ENCODE results near the gene SKAP1.
"Not testable (repeated sequence)": the region's sequence is repeated elsewhere in the genome, so short reads cannot be mapped to it uniquely, and the experiment has no call there.

Gene SKAP1

DNA sequence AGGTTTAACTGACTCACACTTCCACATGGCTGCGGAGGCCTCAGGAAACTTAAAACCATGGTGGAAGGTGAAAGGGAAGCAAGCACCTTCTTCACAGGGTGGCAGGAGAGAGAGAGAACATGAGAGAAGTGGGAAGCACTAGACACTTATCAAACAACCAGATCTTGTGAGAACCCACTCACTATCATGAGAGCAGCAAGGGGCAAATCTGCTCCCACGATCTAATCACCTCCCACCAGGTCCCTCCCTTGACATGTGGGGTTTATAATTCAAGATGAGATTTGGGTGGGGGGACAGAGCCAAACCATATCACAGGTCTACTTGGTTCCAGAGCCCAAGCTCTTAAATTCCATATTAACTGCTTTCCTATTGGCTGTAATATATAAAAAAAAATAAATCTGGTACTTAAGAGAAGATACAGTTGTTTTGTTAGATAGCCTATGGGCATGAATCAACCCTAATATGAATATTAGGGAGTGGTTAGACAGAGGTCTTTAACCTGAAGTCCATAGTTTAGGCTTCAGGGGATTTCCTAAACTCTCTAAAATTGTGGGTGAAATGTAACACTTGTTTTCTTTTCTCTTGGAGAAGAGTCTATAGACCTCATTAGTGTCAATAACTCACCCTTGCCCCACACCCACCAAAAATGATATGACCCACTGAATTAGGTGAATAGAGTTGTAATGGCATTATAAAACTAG is 56.7 kb downstream of the SKAP1 start:
- no peak for DNase-seq (ENCODE audit: low read depth)
- TF ChIP-seq, protein P1, sequence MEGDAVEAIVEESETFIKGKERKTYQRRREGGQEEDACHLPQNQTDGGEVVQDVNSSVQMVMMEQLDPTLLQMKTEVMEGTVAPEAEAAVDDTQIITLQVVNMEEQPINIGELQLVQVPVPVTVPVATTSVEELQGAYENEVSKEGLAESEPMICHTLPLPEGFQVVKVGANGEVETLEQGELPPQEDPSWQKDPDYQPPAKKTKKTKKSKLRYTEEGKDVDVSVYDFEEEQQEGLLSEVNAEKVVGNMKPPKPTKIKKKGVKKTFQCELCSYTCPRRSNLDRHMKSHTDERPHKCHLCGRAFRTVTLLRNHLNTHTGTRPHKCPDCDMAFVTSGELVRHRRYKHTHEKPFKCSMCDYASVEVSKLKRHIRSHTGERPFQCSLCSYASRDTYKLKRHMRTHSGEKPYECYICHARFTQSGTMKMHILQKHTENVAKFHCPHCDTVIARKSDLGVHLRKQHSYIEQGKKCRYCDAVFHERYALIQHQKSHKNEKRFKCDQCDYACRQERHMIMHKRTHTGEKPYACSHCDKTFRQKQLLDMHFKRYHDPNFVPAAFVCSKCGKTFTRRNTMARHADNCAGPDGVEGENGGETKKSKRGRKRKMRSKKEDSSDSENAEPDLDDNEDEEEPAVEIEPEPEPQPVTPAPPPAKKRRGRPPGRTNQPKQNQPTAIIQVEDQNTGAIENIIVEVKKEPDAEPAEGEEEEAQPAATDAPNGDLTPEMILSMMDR (IDR thresholded peaks at IDR 0.05; ENCODE audit: low read length, missing control alignments): no peak
- H3K4me3 ChIP-seq (replicated peaks; ENCODE audit: low read depth, low read length): no peak overlapping the region

GRCh38 chr17:48368967-48369366 is 61.0 kb downstream of the SKAP1 start:
- not testable (repeated sequence) for H3K4me3 ChIP-seq (replicated peaks; ENCODE audit: low read depth, low read length); DNase-seq (ENCODE audit: low read depth)

- no peak for DNase-seq (ENCODE audit: low read depth)
- TF ChIP-seq, protein P1 (IDR thresholded peaks at IDR 0.05; ENCODE audit: low read length, missing control alignments): no peak
- H3K4me3 ChIP-seq (replicated peaks; ENCODE audit: low read depth, low read length): no peak overlapping the region
These were observed 61.6 kb downstream of the SKAP1 start for GRCh38 chr17:48368352-48368908.

GRCh38 chr17:48363161-48363560 is 66.9 kb downstream of the SKAP1 start:
- no peak for DNase-seq (ENCODE audit: low read depth)
- H3K4me3 ChIP-seq (replicated peaks; ENCODE audit: low read depth, low read length): no peak overlapping the region
- TF ChIP-seq, protein P1 (IDR thresholded peaks at IDR 0.05; ENCODE audit: low read length, missing control alignments): no peak

GRCh38 chr17:48360861-48361633 is 69.0 kb downstream of the SKAP1 start:
- not testable (repeated sequence) for DNase-seq (ENCODE audit: low read depth); H3K4me3 ChIP-seq (replicated peaks; ENCODE audit: low read depth, low read length)

- DNase-seq (ENCODE audit: low read depth): no peak
- TF ChIP-seq, protein P1 (IDR thresholded peaks at IDR 0.05; ENCODE audit: low read length, missing control alignments): no peak
- H3K4me3 ChIP-seq (replicated peaks; ENCODE audit: low read depth, low read length): no peak overlapping the region
These were observed 72.0 kb downstream of the SKAP1 start for GRCh38 chr17:48357779-48358602.

DNA sequence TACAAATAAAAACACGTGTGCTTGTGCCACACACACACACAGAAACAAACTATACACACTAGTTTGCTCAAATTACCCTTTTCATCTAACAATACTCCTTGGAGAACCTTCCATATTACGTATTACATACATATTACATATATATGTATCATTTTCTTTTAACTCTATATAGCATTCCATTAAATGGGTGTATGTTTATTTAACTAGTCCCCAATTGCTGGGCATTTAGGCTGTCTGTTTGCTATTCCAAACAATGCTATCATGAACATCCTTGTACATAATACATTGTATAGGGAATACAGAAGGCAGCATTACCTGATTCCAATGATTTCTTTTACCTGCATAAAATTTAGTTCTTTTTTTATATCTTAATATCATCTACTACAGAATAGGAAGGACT is 73.1 kb downstream of the SKAP1 start:
- TF ChIP-seq, protein P1 (IDR thresholded peaks at IDR 0.05; ENCODE audit: low read length, missing control alignments): no peak
- DNase-seq (ENCODE audit: low read depth): no peak

More for the DNA sequence above, 73.1 kb downstream of the SKAP1 start:
- no peak overlapping the region for H3K4me3 ChIP-seq (replicated peaks; ENCODE audit: low read depth, low read length)

Measured in fibroblast of pulmonary artery (primary cell).